Measurements from ENCODE around the gene FSIP1.

- TF ChIP-seq CTCF (IDR thresholded peaks at IDR 0.05) (no peak), POLR2AphosphoS5 (IDR thresholded peaks at IDR 0.05) (no peak)
Observed at GRCh38 chr15:39610665-39611064, 172.0 kb downstream of the FSIP1 start.

Measured in gastroesophageal sphincter (tissue), 3 donors.